Kidney (tissue), 14 donors: ENCODE results near the gene ADAMTSL4. TPM values are rescaled to one million over a fixed set of nuclear protein-coding genes. Genes with fewer than 3 reads are reported as not detected.

Experiments used
- DNase-seq, 5 donors: peaks; one replicate each; pipeline ENCODE4 v3.0.0-alpha.2; 2013 to 2020
- FAIRE-seq: peaks from 2 replicates; lab custom pipeline; 2012; peaks lifted over from hg19 to GRCh38; lab: Jason Lieb, UNC
- H3K27ac ChIP-seq, 2 donors: one replicate each; pipeline ENCODE4 v1.7.0; 2013; ENCODE audit warnings: low read depth in 2 of 2, low read length in 2 of 2, inconsistent platforms in 1 of 2
- H3K27me3 ChIP-seq: one replicate; pipeline ENCODE4 v1.7.1; 2013; ENCODE audit warnings: low read length, inconsistent platforms; ENCODE audit not compliant: control insufficient read depth, insufficient read depth
- H3K36me3 ChIP-seq, 3 donors: one replicate each; pipeline versions ENCODE4 v1.7.0 to v1.7.1; 2013; ENCODE audit warnings: low read length in 3 of 3, control low read depth in 1 of 3, inconsistent platforms in 1 of 3; ENCODE audit not compliant: insufficient read depth in 3 of 3, control insufficient read depth in 2 of 3
- H3K4me1 ChIP-seq, 3 donors: one replicate each; pipeline versions ENCODE4 v1.7.0 to v1.7.1; 2013; ENCODE audit warnings: low read length in 3 of 3, inconsistent platforms in 1 of 3, low read depth in 1 of 3; ENCODE audit not compliant: control insufficient read depth in 2 of 3, insufficient read depth in 2 of 3
- H3K4me3 ChIP-seq, 3 donors: one replicate each; pipeline versions ENCODE4 v1.7.0 to v1.8.1; 2013; ENCODE audit warnings: low read length in 3 of 3, control low read depth in 1 of 3, inconsistent platforms in 1 of 3
- H3K9ac ChIP-seq, 3 donors: one replicate each; pipeline versions ENCODE4 v1.7.0 to v1.7.1; 2013; ENCODE audit warnings: low read length in 3 of 3, control low read depth in 1 of 3, inconsistent platforms in 1 of 3
- H3K9me3 ChIP-seq, 3 donors: one replicate each; pipeline versions ENCODE4 v1.7.0 to v1.7.1; 2013; ENCODE audit warnings: low read length in 3 of 3, control low read depth in 1 of 3, inconsistent platforms in 1 of 3; ENCODE audit not compliant: control insufficient read depth in 2 of 3, insufficient read depth in 1 of 3
- intact Hi-C: fragments of 100-400 bp; cut with DNase I; formaldehyde crosslinking; loops from one replicate; pipeline ENCODE4 v1.11.1; 2022
- polyA plus RNA-seq: library from polyadenylated mRNA; stranded (reverse); fragments of 350-450 nt; fragmentation: Illumina TruSeq; extraction: RNeasy Lipid Tissue Mini Kit (QIAGEN cat#74804); gene quantifications from one replicate; pipeline ENCODE4 v1.2.3, GENCODE V29; 2014; ENCODE audit warnings: low read depth, low replicate concordance; ENCODE audit not compliant: insufficient read depth
- total RNA-seq: library from RNA; stranded (reverse); fragmentation: NEBNext Ultra II Directional; extraction: Animal tissue kit (Norgen Biotek cat#: 25700); gene quantifications from one replicate; pipeline ENCODE4 v1.2.1, GENCODE V29; 2021
- TF ChIP-seq, protein P1 (sequence below): IDR thresholded peaks from 3 replicates; pipeline ENCODE4 v1.5.1; 2012; ENCODE audit warnings: mild to moderate bottlenecking, moderate library complexity, borderline replicate concordance; ENCODE audit not compliant: insufficient read depth; ENCODE audit errors: extremely low read depth
- donor health status: control.
- donor health status: control.
- donor health status: control.
- donor health status: control.
- donor health status: control.
- donor health status: DM: yes; HTN: yes; CAD: no.
- donor health status: Normal renal cell carcinoma (clear cell type).

The ADAMTSL4 gene
- total and polyA plus RNA-seq, 2 donors from 2014 or later = 6.9 to 20.0 TPM

DNA sequence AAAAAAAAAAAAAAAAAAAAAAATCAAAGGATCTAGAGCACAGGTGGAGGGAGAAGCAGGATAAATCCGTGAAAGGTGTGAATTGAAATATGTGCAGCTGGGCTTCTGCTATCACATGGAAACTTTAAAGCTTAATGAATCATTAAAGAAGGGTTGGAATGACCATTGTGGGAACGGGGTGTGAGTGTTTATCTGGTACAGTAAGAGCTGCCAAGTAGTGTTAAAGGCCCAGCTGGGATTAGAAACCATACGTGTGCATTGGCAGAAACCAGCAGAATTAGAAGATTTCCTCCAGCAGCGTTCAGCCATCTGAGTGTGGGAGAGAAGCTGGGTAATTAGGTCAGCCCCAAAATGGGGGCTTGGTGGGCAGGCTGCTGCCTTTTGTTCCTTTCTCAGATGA lies 20.2 kb upstream of the ADAMTSL4 start:
- peak in 1 of 5 donors; percentile 36 for DNase-seq
- Histone ChIP-seq H3K36me3 (no peaks in the 10 kb centered on the region), H3K4me1 (no peaks in the 10 kb centered on the region), H3K4me3 (no peak overlapping the region), H3K27ac (no peak overlapping the region), H3K9me3 (no peaks in the 10 kb centered on the region), H3K9ac (no peak overlapping the region), H3K27me3 (no peaks in the 10 kb centered on the region)
- intact Hi-C loops = no loop called here
- TF ChIP-seq, protein P1, sequence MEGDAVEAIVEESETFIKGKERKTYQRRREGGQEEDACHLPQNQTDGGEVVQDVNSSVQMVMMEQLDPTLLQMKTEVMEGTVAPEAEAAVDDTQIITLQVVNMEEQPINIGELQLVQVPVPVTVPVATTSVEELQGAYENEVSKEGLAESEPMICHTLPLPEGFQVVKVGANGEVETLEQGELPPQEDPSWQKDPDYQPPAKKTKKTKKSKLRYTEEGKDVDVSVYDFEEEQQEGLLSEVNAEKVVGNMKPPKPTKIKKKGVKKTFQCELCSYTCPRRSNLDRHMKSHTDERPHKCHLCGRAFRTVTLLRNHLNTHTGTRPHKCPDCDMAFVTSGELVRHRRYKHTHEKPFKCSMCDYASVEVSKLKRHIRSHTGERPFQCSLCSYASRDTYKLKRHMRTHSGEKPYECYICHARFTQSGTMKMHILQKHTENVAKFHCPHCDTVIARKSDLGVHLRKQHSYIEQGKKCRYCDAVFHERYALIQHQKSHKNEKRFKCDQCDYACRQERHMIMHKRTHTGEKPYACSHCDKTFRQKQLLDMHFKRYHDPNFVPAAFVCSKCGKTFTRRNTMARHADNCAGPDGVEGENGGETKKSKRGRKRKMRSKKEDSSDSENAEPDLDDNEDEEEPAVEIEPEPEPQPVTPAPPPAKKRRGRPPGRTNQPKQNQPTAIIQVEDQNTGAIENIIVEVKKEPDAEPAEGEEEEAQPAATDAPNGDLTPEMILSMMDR = no peak
- FAIRE-seq = no peak

DNA sequence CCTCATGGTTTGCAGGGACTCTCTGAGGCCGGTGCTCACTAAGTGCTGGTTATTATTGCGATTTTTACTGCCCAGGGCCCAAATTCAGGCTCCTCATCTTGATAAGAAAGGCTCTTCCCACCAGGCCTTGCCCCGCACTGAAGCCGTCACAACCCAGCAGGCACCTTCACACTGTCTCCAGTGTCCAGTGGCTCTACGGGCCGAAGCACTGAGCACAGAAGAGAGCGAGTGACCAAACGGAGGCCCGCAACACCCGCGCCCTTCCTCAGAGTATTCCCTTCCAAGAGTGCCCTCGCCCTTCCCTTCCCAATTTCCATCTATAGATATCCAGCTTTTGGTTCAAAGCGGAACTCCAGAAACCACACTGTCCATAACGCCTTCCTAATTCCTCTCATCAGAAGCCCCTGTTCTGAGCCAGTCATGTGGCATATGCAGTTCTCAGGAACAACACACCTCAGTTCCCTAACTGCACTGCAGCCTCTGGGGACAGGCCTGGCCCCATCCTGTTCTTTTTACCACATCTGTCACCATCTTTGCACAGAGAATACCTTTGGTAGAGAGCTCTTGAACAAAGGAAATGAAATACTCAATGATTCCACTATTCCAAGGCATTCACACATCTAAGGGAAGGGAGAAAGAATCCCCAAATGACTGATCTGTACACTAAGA lies 18.6 kb upstream of the ADAMTSL4 start:
- Histone ChIP-seq H3K4me3 (no peak overlapping the region), H3K9ac (no peak overlapping the region), H3K9me3 (no peaks in the 10 kb centered on the region), H3K4me1 (no peaks in the 10 kb centered on the region), H3K27me3 (no peaks in the 10 kb centered on the region), H3K27ac (no peak overlapping the region), H3K36me3 (no peaks in the 10 kb centered on the region)
- DNase-seq = no peak
- intact Hi-C loops = loop anchor here (10.0 kb wide), 1 partner anchor 66 kb away; no protein-coding TSS in a partner anchor
- TF ChIP-seq, protein P1 = no peak
- FAIRE-seq = no peak

DNA sequence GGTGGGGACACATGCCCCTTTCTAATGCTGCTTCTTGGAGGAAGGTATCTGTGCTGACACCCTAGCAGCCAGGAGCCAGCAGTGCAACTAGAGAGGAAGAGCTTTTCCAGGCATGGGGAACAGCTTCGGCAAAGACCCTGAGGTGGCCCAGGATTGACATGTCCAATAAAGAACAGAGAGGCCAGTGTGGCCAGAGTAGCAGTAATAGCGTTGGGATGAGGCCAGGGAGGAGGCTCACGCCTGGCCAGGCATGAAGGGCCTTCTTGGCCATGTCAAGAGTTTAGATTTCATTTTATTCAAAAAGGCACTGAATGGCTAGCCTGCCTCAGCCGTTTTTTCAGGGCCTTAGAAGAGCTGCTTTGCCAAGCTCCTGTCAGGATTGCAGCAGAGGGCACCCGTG lies 16.3 kb upstream of the ADAMTSL4 start:
- no peaks in the 10 kb centered on the region for H3K4me1 ChIP-seq
- no peak for FAIRE-seq
- H3K27ac ChIP-seq = no peak overlapping the region
- intact Hi-C loops = loop anchor here (10.0 kb wide), 1 partner anchor 68 kb away; no protein-coding TSS in a partner anchor
- no peaks in the 10 kb centered on the region for H3K36me3 ChIP-seq
- H3K27me3 ChIP-seq = no peaks in the 10 kb centered on the region
- peak overlapping the region in 1 of 3 donors; percentile 28 for H3K9ac ChIP-seq
- TF ChIP-seq, protein P1 = no peak
- no peak overlapping the region for H3K4me3 ChIP-seq
- H3K9me3 ChIP-seq = no peaks in the 10 kb centered on the region
- DNase-seq = no peak
